RCC 7860 (cell line): ENCODE results near the gene EVL.
A peak's percentile ranks its signal among the peaks of the same experiment; 100 is the strongest.
"Not testable (repeated sequence)": the region's sequence is repeated elsewhere in the genome, so short reads cannot be mapped to it uniquely, and the experiment has no call there.

Experiments used
- DNase-seq: peaks from one replicate; pipeline ENCODE4 v3.0.0-alpha.2; 2015; ENCODE audit warnings: low spot score
- FAIRE-seq: peaks from 2 replicates; lab custom pipeline; 2012; peaks lifted over from hg19 to GRCh38; lab: Jason Lieb, UNC

The EVL gene

GRCh38 chr14:100065111-100065871, at the start of gene EVL:
Gene EVL (plus strand): TSS chr14:100065422. CDS start chr14:100065501, 79 bp downstream.
- FAIRE-seq (no peak), DNase-seq (no peak)

- no peak for DNase-seq
- FAIRE-seq, result no peak
Observed at GRCh38 chr14:100017553-100017952, 47.7 kb upstream of the EVL start.

GRCh38 chr14:100018054-100018453, 47.2 kb upstream of the EVL start:
- FAIRE-seq, result no peak
- DNase-seq, result no peak

GRCh38 chr14:100018482-100018881, 46.7 kb upstream of the EVL start:
- FAIRE-seq (no peak), DNase-seq (no peak)

- FAIRE-seq (no peak), DNase-seq (no peak)
Observed at GRCh38 chr14:100019156-100019744, 46.0 kb upstream of the EVL start.

- no peak for FAIRE-seq
- DNase-seq, result no peak
Observed at GRCh38 chr14:100020629-100021028, 44.6 kb upstream of the EVL start.

- DNase-seq, result no peak
- no peak for FAIRE-seq
Observed at GRCh38 chr14:100022772-100023451, 42.3 kb upstream of the EVL start.

GRCh38 chr14:100025111-100025510, 40.1 kb upstream of the EVL start:
- DNase-seq, result peak; percentile 12
- no peak for FAIRE-seq

- FAIRE-seq (no peak), DNase-seq (no peak)
Observed at GRCh38 chr14:100027771-100028490, 37.3 kb upstream of the EVL start.

- FAIRE-seq, result no peak
- DNase-seq, result no peak
Observed at GRCh38 chr14:100028990-100029677, 36.1 kb upstream of the EVL start.

GRCh38 chr14:100030006-100030405, 35.2 kb upstream of the EVL start:
- FAIRE-seq, DNase-seq: not testable (repeated sequence)

GRCh38 chr14:100030452-100031153, 34.6 kb upstream of the EVL start:
- peak; percentile 17 for DNase-seq
- FAIRE-seq, result no peak

- FAIRE-seq, result peak; percentile 92
- peak; percentile 93 for DNase-seq
Observed at GRCh38 chr14:100031506-100032281, 33.5 kb upstream of the EVL start.

- DNase-seq, result no peak
- FAIRE-seq, result no peak
Observed at GRCh38 chr14:100032738-100033137, 32.5 kb upstream of the EVL start.

- FAIRE-seq, result no peak
- no peak for DNase-seq
Observed at GRCh38 chr14:100033347-100034075, 31.7 kb upstream of the EVL start.

- FAIRE-seq, result no peak
Observed at GRCh38 chr14:100034468-100034867, 30.8 kb upstream of the EVL start.

GRCh38 chr14:100034961-100035500, 30.2 kb upstream of the EVL start:
- no peak for DNase-seq
- FAIRE-seq, result no peak

More at GRCh38 chr14:100034468-100034867, 30.8 kb upstream of the EVL start:
- no peak for DNase-seq

GRCh38 chr14:100035700-100036099, 29.5 kb upstream of the EVL start:
- FAIRE-seq (no peak), DNase-seq (no peak)
